Endometrial microvascular endothelial cells (primary cell): Measurements from ENCODE around the gene GP1BA. TPM values are rescaled to one million over a fixed set of nuclear protein-coding genes. Genes with fewer than 3 reads are reported as not detected.

Source experiments
- in situ Hi-C: cut with HindIII; loops from 2 replicates; pipeline ENCODE4 v1.10.0; 2017; ENCODE audit warnings: low sequenced_read_pairs, low pct_unique_long_range_greater_than_20kb; ENCODE audit errors: inconsistent ontology term
- total RNA-seq: library from RNA; depleted of rRNA; stranded (reverse); fragments of >200 nt; gene quantifications from one replicate; pipeline ENCODE4 v1.2.3, GENCODE V29; 2015; ENCODE audit errors: inconsistent ontology term

Gene GP1BA
- total RNA-seq, 1 donor from 2014 or later: not detected

DNA sequence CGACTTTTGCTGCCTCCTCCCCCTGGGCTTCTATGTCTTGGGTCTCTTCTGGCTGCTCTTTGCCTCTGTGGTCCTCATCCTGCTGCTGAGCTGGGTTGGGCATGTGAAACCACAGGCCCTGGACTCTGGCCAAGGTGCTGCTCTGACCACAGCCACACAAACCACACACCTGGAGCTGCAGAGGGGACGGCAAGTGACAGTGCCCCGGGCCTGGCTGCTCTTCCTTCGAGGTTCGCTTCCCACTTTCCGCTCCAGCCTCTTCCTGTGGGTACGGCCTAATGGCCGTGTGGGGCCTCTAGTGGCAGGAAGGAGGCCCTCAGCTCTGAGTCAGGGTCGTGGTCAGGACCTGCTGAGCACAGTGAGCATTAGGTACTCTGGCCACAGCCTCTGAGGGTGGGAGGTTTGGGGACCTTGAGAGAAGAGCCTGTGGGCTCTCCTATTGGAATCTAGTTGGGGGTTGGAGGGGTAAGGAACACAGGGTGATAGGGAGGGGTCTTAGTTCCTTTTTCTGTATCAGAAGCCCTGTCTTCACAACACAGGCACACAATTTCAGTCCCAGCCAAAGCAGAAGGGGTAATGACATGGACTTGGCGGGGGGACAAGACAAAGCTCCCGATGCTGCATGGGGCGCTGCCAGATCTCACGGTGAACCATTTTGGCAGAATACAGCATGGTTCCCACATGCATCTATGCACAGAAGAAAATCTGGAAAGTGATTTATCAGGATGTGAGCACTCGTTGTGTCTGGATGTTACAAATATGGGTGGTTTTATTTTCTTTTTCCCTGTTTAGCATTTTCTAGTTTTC lies 2.3 kb downstream of the GP1BA start:
- in situ Hi-C loops: no loop called here

GRCh38 chr17:4935650-4936049 lies 3.6 kb downstream of the GP1BA start:
- in situ Hi-C loops: no loop called here

DNA sequence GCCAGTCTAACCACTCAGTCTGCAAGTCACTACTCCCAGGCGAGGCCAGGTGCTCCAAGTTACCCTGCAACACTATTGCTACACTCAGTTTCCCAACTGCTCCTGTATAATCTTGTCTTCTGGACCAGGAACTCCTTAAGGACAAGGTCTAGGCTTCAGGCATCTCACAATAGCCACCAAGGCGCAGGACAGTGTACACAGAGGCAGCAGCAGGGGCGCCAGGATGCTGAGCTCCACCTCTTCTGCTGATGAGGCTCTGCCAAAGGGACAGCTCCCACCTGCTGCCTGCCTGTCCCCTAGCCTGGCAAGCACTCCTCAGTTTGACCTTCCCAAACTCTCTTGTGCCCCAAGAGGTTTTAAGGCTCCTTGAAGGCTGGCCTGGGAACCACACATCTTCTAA lies 4.4 kb downstream of the GP1BA start:
- in situ Hi-C loops: no loop called here

DNA sequence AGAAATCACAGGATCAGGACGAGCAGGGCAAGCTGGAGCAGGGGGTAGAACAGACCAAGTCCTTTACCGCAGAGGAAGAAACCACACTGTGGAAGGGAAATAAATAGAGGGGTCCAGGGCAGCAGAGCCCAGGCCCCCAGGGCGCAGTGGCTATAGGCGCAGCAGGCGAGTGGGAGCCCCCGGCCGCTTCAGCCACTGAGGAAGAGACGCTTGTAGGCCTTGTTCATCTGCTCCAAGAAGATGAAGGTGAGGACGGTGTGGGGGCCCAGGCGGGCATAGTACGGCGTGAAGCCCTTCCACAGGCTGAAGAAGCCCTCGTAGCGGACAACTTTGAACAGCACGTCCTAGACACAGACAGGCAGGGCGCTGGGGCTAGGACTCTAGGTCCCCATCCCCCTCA lies 5.5 kb downstream of the GP1BA start:
- in situ Hi-C loops: no loop called here

DNA sequence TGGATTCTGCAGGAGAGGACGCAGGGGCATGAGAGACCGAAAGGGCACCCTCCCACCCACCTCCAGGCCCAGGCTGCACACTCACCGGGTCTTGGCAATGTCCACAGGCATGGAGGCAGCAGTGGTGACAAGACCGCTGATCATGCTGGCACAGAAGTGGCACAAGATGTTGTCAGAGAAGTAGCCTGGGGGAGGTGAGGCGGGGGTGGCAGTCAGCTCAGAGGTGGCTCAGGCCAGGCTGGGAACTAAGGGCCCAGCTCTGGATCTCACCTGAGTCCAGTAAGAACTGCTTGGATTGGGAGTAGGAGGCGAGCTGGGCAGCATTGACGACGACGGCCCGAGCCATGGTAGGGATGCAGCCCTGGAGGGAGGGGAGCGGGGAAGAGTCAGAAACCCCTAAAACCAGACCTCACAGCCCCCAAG lies 6.0 kb downstream of the GP1BA start:
- in situ Hi-C loops: no loop called here

GRCh38 chr17:4938688-4939545 lies 6.8 kb downstream of the GP1BA start:
- in situ Hi-C loops: no loop called here

GRCh38 chr17:4939546-4939795 lies 7.4 kb downstream of the GP1BA start:
- in situ Hi-C loops: no loop called here

DNA sequence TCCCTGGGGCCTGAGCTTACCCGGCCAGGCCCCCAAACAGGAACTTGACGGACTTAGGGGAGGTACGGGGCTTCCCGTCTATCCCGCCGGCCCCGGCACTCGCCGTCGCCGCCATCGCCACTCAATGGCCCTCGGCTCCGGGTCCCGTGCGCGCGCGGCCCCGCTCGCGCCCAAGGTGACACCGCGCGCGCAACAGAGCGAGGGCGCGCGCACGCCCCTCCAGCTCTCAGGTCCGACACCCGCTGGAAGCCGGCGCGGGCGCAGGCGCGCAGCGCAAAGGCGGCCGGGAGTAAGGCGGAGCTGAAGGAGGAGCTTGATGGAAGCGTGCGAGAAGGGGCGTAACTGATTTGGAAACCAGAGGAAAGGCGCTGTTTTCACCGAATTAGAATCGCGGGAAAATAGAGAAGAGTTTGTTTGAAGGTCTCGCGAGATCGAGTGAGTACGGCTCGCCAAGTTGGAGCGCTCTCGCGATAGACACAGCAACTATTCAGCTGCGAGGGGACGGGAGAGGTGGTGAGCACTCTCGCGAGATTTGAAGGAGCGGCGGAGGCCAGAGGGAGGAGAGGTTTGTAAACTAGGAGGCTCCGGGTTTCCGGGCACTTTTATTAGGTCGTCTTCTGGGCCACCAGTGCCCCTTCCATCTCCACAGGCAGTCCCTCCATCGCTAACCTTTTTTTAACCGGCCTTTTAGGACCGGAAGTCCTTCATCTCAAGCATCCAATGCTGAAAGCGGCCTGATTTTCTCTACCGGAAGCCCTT lies 7.9 kb downstream of the GP1BA start, which contains the start of the genes RNF167 and SLC25A11:
RNF167 (plus strand) TSS at position 473 of the 759 bp plus-strand sequence. CDS start 642 bp downstream, outside the sequence.
SLC25A11 (minus strand) TSS at position 251 of the 759 bp plus-strand sequence; CDS start at position 115, 136 bp downstream.
- in situ Hi-C loops: no loop called here

GRCh38 chr17:4940555-4941318 lies 8.7 kb downstream of the GP1BA start:
- in situ Hi-C loops: no loop called here

DNA sequence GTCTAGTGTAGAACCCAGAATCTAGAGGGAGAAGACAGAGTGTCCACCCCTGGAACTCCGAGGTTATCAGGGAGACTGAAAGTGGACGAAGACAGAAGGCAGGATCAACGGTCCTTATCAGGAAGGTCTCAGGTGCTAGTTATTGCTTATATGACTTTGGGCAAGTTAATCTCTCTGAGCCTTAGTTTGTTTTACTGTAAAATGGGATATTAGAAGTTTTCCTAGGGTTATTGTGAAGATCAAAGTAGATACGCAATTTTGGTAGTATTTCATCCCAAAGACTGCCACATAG lies 9.2 kb downstream of the GP1BA start:
- in situ Hi-C loops: no loop called here

GRCh38 chr17:4942760-4943508 lies 10.9 kb downstream of the GP1BA start:
- in situ Hi-C loops: no loop called here

DNA sequence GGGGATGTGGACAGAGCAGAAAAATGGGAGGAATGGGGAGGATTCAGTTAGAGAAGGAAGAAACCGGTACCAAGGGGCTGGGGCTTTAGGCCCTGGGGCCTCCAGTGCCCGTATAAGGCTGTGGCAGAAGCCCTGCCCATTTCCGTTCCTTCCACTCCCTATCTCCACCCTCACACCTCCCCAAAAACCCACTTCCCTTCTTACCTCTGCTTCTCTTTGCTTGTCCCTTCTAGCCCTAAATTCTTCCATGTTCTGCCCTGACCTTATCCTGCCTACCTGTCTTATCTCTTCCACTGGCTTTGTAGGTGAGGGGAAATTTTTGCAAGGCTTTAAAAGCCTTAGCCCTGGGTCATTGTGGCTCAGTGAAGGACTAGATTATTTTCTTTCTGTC lies 12.1 kb downstream of the GP1BA start:
- in situ Hi-C loops: no loop called here

DNA sequence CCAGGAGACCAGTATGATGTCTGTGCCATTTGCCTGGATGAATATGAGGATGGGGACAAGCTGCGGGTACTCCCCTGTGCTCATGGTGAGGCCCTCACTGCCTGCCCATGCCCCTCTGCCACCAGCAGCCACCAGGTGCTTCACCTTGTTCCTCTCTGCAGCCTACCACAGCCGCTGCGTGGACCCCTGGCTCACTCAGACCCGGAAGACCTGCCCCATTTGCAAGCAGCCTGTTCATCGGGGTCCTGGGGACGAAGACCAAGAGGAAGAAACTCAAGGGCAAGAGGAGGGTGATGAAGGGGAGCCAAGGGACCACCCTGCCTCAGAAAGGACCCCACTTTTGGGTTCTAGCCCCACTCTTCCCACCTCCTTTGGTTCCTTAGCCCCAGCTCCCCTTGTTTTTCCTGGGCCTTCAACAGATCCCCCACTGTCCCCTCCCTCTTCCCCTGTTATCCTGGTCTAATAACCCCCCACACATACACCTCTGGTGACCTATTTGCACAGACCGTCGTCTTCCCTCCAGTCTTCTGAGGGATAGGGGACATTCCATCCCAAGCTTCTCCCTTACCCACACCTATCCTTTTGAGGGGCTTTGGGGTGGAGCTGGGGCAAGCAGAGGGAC lies 12.6 kb downstream of the GP1BA start:
- in situ Hi-C loops: no loop called here

GRCh38 chr17:4945176-4945943 lies 13.3 kb downstream of the GP1BA start:
- in situ Hi-C loops: no loop called here

GRCh38 chr17:4945944-4946280 lies 13.8 kb downstream of the GP1BA start:
- in situ Hi-C loops: no loop called here

GRCh38 chr17:4946312-4946976 lies 14.4 kb downstream of the GP1BA start:
- in situ Hi-C loops: no loop called here

- in situ Hi-C loops: no loop called here
Measured at GRCh38 chr17:4947010-4947410, 14.9 kb downstream of the GP1BA start.
